Right renal cortex interstitium (tissue), 3 donors: ENCODE results near the gene AKAP1. TPM values are rescaled to one million over a fixed set of nuclear protein-coding genes. Genes with fewer than 3 reads are reported as not detected.
A peak's percentile ranks its signal among the peaks of the same experiment; 100 is the strongest.

ENCODE experiments used
- DNase-seq, 3 donors: peaks; one replicate each; pipeline ENCODE4 v3.0.0-alpha.2; 2013; ENCODE audit warnings: low read depth in 3 of 3, low spot score in 2 of 3
- polyA plus RNA-seq, 3 donors: library from polyadenylated mRNA; unstranded; fragments of 120-200 nt; gene quantifications; one replicate each; pipeline ENCODE4 v1.2.1, GENCODE V29; 2013; ENCODE audit not compliant: insufficient read length in 3 of 3

AKAP1 gene
- polyA plus RNA-seq, 3 donors: 37.4 to 38.9 (median 38.4) TPM

GRCh38 chr17:57124053-57124452, 39.0 kb downstream of the AKAP1 start:
- DNase-seq: no peak

GRCh38 chr17:57125406-57125805, 40.4 kb downstream of the AKAP1 start:
- DNase-seq: no peak

GRCh38 chr17:57125866-57126265, 40.8 kb downstream of the AKAP1 start:
- DNase-seq: no peak

- peak in 2 of 3 donors; percentile 62 to 78 for DNase-seq
These were observed 45.8 kb downstream of the AKAP1 start for GRCh38 chr17:57130708-57131461.

GRCh38 chr17:57132663-57133062, 47.6 kb downstream of the AKAP1 start:
- no peak for DNase-seq

- no peak for DNase-seq
These were observed 48.4 kb downstream of the AKAP1 start for GRCh38 chr17:57133486-57133885.

GRCh38 chr17:57135026-57135788, 50.2 kb downstream of the AKAP1 start:
- DNase-seq: no peak

GRCh38 chr17:57135789-57136291, 50.8 kb downstream of the AKAP1 start:
- no peak for DNase-seq

GRCh38 chr17:57136355-57136754, 51.3 kb downstream of the AKAP1 start:
- DNase-seq: no peak

GRCh38 chr17:57138030-57138911, 53.2 kb downstream of the AKAP1 start:
- DNase-seq: no peak

- DNase-seq: no peak
These were observed 54.0 kb downstream of the AKAP1 start for GRCh38 chr17:57138956-57139576.

GRCh38 chr17:57140316-57140715, 55.3 kb downstream of the AKAP1 start:
- DNase-seq: no peak

- no peak for DNase-seq
These were observed 57.9 kb downstream of the AKAP1 start for GRCh38 chr17:57142925-57143324.

- DNase-seq: no peak
These were observed 58.3 kb downstream of the AKAP1 start for GRCh38 chr17:57143361-57143760.

GRCh38 chr17:57143919-57144318, 58.9 kb downstream of the AKAP1 start:
- no peak for DNase-seq

GRCh38 chr17:57144567-57144966, 59.5 kb downstream of the AKAP1 start:
- no peak for DNase-seq

GRCh38 chr17:57145347-57145746, 60.3 kb downstream of the AKAP1 start:
- DNase-seq: no peak

GRCh38 chr17:57146273-57146672, 61.2 kb downstream of the AKAP1 start:
- no peak for DNase-seq

GRCh38 chr17:57151798-57152197, 66.8 kb downstream of the AKAP1 start:
- no peak for DNase-seq

- no peak for DNase-seq
These were observed 68.0 kb downstream of the AKAP1 start for GRCh38 chr17:57152967-57153528.
